WTC11 (cell line): ENCODE data around the gene OR1A2.

Source experiments
- ATF3 ChIP-seq: sonication (generic); formaldehyde crosslinking; conservative IDR thresholded peaks from 2 replicates; pipeline ENCODE4 v1.8.1; 2022; ENCODE audit warnings: mild to moderate bottlenecking, missing genetic modification reagents
- CBFB ChIP-seq: sonication (generic); formaldehyde crosslinking; IDR thresholded peaks from 2 replicates; pipeline ENCODE4 v1.8.1; 2022; ENCODE audit warnings: mild to moderate bottlenecking, low read depth, missing genetic modification reagents
- CTCF ChIP-seq: fragments of 200-600 bp; IDR thresholded peaks from 2 replicates; pipeline ENCODE4 v1.8.0; 2022; ENCODE audit warnings: antibody characterized with exemption
- ELF4 ChIP-seq: sonication (generic); formaldehyde crosslinking; IDR thresholded peaks from 2 replicates; pipeline ENCODE4 v1.8.1; 2022; ENCODE audit warnings: low read depth, mild to moderate bottlenecking, moderate library complexity, missing genetic modification reagents
- KAT7 ChIP-seq: sonication (generic); formaldehyde crosslinking; IDR thresholded peaks from 2 replicates; pipeline ENCODE4 v1.8.1; 2023; ENCODE audit warnings: missing genetic modification reagents, mild to moderate bottlenecking, borderline replicate concordance
- NFYB ChIP-seq: sonication (generic); formaldehyde crosslinking; conservative IDR thresholded peaks from 2 replicates; pipeline ENCODE4 v1.8.0; 2022; ENCODE audit warnings: low read depth, missing genetic modification reagents
- TEAD4 ChIP-seq: sonication (generic); formaldehyde crosslinking; IDR thresholded peaks from 2 replicates; pipeline ENCODE4 v1.8.0; 2022; ENCODE audit warnings: mild to moderate bottlenecking, missing genetic modification reagents
- TP53 ChIP-seq: sonication (generic); formaldehyde crosslinking; IDR thresholded peaks from 2 replicates; pipeline ENCODE4 v1.8.1; 2023; ENCODE audit warnings: mild to moderate bottlenecking, missing genetic modification reagents
- ZBTB21 ChIP-seq: sonication (generic); formaldehyde crosslinking; IDR thresholded peaks from 2 replicates; pipeline ENCODE4 v1.8.1; 2023; ENCODE audit warnings: mild to moderate bottlenecking, missing genetic modification reagents, borderline replicate concordance

- TF ChIP-seq TEAD4 = no peak
- TF ChIP-seq NFYB (CRISPR knock-in tag) = no peak
- TF ChIP-seq CBFB (CRISPR knock-in tag) = no peak
- TF ChIP-seq ATF3 (CRISPR knock-in tag) = no peak
- no peak for TF ChIP-seq CTCF
- TF ChIP-seq KAT7 (CRISPR knock-in tag) = no peak
- no peak for TF ChIP-seq ZBTB21 (CRISPR knock-in tag)
- no peak for TF ChIP-seq ELF4
- TF ChIP-seq TP53 (CRISPR knock-in tag) = no peak
Observed at GRCh38 chr17:3213001-3213400, 15.7 kb downstream of the OR1A2 start.
